ENCODE results near the gene SCRN2.
A peak's percentile ranks its signal among the peaks of the same experiment; 100 is the strongest.

The SCRN2 gene

GRCh38 chr17:47871048-47871447 is 30.0 kb upstream of the SCRN2 start:
- DNase-seq: no peak

- DNase-seq: no peak
Observed at GRCh38 chr17:47870056-47870455, 29.0 kb upstream of the SCRN2 start.

GRCh38 chr17:47869114-47869513 is 28.0 kb upstream of the SCRN2 start:
- DNase-seq: no peak

DNA sequence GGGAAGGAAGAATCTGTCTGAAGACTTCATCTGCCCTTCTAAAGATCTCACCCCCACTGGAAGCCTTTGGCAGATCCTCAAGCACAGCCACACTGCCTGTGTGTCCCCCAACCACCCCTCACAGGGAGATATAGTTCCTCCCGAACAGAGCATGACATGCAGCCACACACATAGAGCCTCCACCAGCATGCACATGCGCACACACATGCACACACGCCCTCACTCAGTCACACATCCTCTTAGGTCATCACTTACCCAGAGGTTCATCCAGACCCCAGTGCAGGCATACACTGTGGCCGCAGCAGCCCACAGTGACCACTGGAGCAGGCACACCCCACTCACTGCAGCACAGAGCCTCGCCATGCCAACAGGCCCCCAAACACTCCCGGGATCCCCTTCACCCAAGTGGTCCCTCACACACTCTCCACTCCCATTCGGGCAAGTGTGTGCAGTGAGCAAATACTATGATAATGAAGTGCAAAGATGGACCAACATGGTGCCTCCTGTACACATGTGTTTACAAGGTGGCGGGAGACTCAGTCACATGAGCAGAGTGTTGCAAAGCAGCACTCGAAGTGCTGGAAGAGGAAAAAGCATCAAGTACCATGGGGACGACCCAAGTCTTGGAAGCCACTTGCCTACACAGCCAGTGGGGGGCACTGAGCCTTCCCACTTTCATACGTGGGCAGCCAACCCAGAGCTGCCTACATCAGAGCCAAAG is 26.9 kb upstream of the SCRN2 start:
- no peak for DNase-seq

DNA sequence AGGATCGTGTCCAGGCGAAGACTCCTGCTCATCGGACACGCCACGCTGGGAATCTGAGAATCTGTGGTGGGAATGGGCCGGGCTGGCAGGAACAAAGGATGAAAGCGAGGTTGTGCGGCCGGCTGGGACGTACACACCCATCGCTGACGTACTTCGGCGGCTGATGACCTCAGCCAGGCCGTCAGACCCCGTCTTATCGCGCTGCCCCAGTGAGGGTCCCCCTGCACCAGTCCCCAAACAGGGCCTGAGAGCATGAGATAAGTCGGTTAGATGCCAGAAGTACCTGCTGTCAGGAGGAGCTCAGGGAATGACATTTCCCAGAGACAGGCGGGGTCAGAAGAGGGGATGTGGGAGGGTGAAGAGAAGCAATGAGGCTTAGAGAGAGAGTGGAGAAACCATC is 25.9 kb upstream of the SCRN2 start:
- DNase-seq: no peak

GRCh38 chr17:47864791-47865216 is 23.7 kb upstream of the SCRN2 start:
- DNase-seq: no peak

GRCh38 chr17:47862621-47863440 is 21.8 kb upstream of the SCRN2 start:
- DNase-seq: no peak

GRCh38 chr17:47860386-47860785 is 19.3 kb upstream of the SCRN2 start:
- DNase-seq: no peak

- no peak for DNase-seq
Observed at GRCh38 chr17:47857551-47858455, 16.7 kb upstream of the SCRN2 start.

DNA sequence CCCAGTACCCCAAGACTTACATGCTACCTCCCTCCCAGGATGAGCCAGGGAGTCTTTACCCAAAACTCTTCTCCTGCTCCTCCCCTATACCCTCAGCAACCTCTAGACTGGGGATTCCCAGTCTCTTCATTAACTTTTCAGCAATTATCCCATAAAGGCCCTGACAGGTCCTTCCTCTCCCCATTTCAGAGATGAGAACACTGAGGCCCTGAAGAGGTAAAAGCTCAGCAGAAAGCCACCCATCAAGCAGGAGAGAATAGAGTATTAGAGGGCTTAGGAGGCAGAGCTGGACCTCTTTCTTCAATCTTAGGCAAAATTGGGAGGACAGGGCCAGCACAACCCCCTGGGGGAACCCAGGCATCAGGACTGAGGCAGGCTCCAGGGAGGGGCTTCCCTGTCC is 15.8 kb upstream of the SCRN2 start:
- no peak for DNase-seq

- no peak for DNase-seq
Observed at GRCh38 chr17:47855737-47856136, 14.7 kb upstream of the SCRN2 start.

GRCh38 chr17:47853616-47854015 is 12.5 kb upstream of the SCRN2 start:
- no peak for DNase-seq

DNA sequence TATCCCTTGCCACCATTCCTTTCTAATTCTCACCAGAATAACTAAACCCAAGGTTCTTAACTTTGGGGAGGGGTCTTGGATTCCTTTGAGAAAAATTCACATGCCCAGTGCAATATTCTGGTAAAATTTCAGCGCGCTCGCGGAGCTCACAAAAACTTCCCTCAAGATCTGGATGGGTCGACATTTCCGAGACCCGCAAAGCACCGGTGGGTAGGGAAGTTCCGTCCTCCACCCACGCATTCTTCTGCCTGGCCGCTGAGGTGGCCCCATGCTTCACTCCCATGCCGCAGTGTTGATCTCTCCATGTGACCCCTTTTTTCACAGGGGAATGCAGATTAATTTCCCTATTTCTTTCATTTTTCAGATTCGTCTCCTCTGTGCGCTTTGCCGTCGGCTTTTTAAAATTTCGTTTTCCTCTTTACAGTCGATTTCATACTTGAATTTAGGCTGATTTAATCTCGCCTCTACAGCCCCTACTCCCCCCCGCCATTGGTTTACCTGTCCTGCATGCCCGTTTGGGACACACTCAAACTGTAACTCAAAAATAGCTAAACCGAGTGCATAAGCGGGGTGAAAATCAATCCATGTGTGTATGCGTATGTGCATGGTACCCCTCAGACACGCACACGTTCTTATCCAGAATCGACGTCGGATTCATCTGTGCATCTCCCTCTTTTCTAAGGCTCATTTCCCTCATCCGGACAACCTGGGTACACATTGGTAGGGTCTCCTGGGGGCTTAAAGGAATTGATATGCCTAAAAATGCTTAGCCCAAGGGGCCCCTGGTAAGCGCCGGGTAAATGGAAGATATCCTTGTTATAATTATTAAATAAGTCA is 11.3 kb upstream of the SCRN2 start:
- DNase-seq: no peak

DNA sequence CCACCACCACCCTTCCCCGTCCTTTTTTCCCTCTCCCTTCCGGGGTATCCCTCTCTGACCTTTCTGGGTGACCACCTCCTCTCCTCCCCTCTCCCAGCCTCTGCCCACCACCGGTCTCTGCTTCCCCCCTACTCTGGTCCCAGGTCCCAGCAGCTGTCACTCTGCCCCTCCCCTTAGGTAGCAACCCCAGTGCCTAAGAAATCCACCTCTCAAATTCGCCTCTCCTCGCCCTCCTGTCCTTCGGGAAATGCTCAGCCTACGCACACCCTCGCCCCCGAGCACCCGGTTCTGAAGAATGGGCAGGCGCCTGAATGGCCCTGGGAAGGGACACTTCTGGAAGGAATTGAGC is 10.7 kb upstream of the SCRN2 start:
- DNase-seq: no peak

DNA sequence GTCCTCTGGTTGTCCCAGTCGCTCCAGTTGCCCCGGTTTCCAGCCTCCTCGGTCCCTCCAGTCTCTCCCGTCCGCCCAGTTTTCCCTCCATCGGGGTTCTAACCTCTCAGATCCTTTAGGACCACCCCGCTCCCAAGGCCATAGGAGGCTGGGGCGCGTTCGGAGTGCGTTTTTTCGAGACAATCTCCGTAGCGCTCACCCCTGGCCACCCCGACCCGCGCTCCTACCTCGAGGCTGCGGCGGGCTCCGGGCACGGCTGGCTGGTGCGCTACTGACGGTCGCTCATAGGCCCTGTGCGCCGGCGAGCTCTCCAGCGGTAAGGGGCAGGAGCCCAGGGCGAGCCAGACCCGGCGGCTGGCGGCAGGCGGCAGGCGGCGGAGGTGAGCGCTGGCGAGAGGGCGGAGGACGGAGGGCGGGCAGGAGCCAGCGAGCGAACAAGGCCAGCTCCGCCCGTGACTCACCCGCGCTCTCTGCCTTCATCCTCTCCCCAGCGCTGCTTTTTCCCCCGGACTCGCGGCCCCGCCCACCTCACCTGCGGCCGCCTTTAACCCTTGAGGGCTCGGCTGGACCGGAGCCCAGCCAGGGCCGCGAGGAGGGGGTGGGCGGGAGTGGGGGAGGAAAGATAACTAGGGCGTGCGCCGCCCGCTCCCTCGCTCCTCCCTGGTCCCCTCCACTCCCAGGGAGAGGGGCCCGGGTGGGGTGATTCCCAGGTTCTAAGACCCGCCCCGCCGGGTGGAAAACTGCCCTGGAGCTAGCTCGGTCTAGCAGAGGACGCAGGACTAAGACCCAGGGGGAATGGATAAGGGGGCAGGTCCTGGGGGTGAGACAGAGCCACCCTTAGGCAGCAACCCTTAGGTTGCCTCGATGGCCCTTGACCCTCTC is 9.9 kb upstream of the SCRN2 start, which contains the start of gene SP6:
Gene SP6, minus strand, starts transcription at position 472 of the 882 bp plus-strand sequence. CDS start 2,734 bp downstream, outside the sequence.
- DNase-seq: peak; percentile 63

- DNase-seq: no peak
Observed at GRCh38 chr17:47850373-47850691, 9.3 kb upstream of the SCRN2 start.

- DNase-seq: no peak
Observed at GRCh38 chr17:47848198-47848513, 7.1 kb upstream of the SCRN2 start.

DNA sequence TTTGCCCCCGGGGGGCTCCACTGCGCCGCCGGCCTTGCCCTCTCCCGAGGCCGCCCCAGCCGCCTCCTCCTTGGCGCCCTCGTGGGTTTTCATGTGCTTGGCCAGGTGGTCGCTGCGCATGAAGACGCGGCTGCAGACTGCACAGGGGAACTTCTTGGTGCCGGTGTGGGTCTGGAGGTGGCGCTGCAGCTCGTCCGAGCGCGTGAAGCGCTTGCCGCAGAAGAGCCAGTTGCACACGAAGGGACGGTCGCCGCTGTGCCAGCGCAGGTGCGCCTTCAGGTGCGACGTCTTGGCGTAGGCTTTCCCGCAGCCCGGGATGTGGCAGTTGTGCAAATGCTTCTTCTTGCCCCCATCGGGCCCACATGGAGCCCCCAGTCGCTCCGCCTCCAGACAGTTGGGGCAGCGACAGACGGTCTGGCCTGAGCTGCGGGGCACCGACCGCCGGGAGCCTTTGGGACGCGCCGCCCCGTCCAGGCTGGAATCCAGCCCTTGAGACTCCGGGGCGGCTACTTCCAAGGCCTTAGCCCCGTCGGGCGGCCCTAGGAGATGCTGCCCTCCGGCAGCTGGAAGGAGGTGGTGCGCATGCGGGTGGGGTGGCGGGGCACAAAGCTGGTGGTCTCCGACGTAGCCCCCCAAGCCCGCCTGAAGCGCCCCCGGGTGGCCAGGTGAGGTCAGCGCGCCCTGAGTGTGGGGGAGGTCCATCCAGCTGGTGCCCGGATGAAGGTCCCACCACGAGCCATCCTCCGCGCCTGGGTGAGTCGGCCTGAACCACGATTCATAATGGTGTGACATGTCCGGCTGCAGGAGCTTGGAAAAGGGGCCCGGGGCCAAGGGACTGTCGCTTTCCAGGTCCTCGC is 6.5 kb upstream of the SCRN2 start:
- DNase-seq: no peak

GRCh38 chr17:47846716-47847340 is 5.8 kb upstream of the SCRN2 start:
- no peak for DNase-seq

GRCh38 chr17:47845716-47846075 is 4.6 kb upstream of the SCRN2 start:
- no peak for DNase-seq
